Stimulated activated CD4-positive, alpha-beta T cell treated with anti-CD3 and anti-CD28 coated beads, TNF-alpha, amount 100 ng/mL, for 48 hours (primary cell): ENCODE measurements around the gene LCE1E.

Experiments used
- DNase-seq, 3 donors: peaks; one replicate each; pipeline ENCODE4 v3.0.0-alpha.2; 2020; ENCODE audit warnings: low read depth in 3 of 3

The LCE1E gene

GRCh38 chr1:152786077-152786476, at the start of gene LCE1E:
LCE1E (plus strand) TSS chr1:152786257; CDS start chr1:152787300, 1,043 bp downstream.
- no peak for DNase-seq

- DNase-seq: no peak
Observed at GRCh38 chr1:152737997-152738396, 48.1 kb upstream of the LCE1E start.

- DNase-seq: no peak
Observed at GRCh38 chr1:152739841-152740240, 46.2 kb upstream of the LCE1E start.

- DNase-seq: no peak
Observed at GRCh38 chr1:152741656-152742055, 44.4 kb upstream of the LCE1E start.

- DNase-seq: no peak
Observed at GRCh38 chr1:152743371-152744145, 42.5 kb upstream of the LCE1E start.

- no peak for DNase-seq
Observed at GRCh38 chr1:152745289-152745704, 40.8 kb upstream of the LCE1E start.

GRCh38 chr1:152745765-152746444, 40.2 kb upstream of the LCE1E start:
- DNase-seq: no peak

- DNase-seq: no peak
Observed at GRCh38 chr1:152747831-152748230, 38.2 kb upstream of the LCE1E start.

GRCh38 chr1:152752225-152752624, 33.8 kb upstream of the LCE1E start:
- DNase-seq: no peak

- DNase-seq: no peak
Observed at GRCh38 chr1:152753586-152753985, 32.5 kb upstream of the LCE1E start.

GRCh38 chr1:152756872-152757271, 29.2 kb upstream of the LCE1E start:
- no peak for DNase-seq

- DNase-seq: no peak
Observed at GRCh38 chr1:152757747-152758146, 28.3 kb upstream of the LCE1E start, which contains the start of gene KPRP. KPRP (plus strand) TSS chr1:152758025; CDS start chr1:152759589, 1,564 bp downstream.

GRCh38 chr1:152758636-152759035, 27.4 kb upstream of the LCE1E start:
- DNase-seq: no peak

- no peak for DNase-seq
Observed at GRCh38 chr1:152759453-152760173, 26.4 kb upstream of the LCE1E start.

- no peak for DNase-seq
Observed at GRCh38 chr1:152760551-152761190, 25.4 kb upstream of the LCE1E start.

GRCh38 chr1:152761609-152762213, 24.3 kb upstream of the LCE1E start:
- no peak for DNase-seq

- no peak for DNase-seq
Observed at GRCh38 chr1:152768847-152769533, 17.1 kb upstream of the LCE1E start.

GRCh38 chr1:152770411-152770810, 15.6 kb upstream of the LCE1E start:
- no peak for DNase-seq

GRCh38 chr1:152774875-152775274, 11.2 kb upstream of the LCE1E start, which contains the start of gene LCE1F:
LCE1F (plus strand) TSS chr1:152775140; CDS start chr1:152776372, 1,232 bp downstream.
- DNase-seq: no peak

- DNase-seq: no peak
Observed at GRCh38 chr1:152776361-152776760, 9.7 kb upstream of the LCE1E start.
